LHCN-M2 (cell line): ENCODE results near the gene PRRT4. TPM values are rescaled to one million over a fixed set of nuclear protein-coding genes. Genes with fewer than 3 reads are reported as not detected.

Experiments
- total RNA-seq: library from RNA; depleted of rRNA; stranded (reverse); fragments of >200 nt; gene quantifications from 2 replicates; pipeline ENCODE4 v1.2.3, GENCODE V29; 2014; rRNA removed

Gene PRRT4
- total RNA-seq, 1 experiment from 2014 or later: 0.80 TPM

Other genes starting within 250 kb of the PRRT4 start
- not detected in 2 replicates for gene LEP, start 120.4 kb downstream of the PRRT4 start, total RNA-seq
- 24.1 and 29.3 TPM in 2 replicates for gene RBM28, start 17.8 kb downstream of the PRRT4 start, total RNA-seq
- 53.5 and 53.7 TPM in 2 replicates for gene IMPDH1, start 48.3 kb upstream of the PRRT4 start, total RNA-seq
- gene HILPDA, start 94.2 kb upstream of the PRRT4 start, total RNA-seq: 20.6 and 22.1 TPM in 2 replicates
- gene METTL2B, start 115.1 kb upstream of the PRRT4 start, total RNA-seq: 49.5 and 62.6 TPM in 2 replicates